AG09319 (cell line): ENCODE data around the gene AZIN2.
"Not testable (repeated sequence)": the region's sequence is repeated elsewhere in the genome, so short reads cannot be mapped to it uniquely, and the experiment has no call there.

Experiments
- DNase-seq: peaks from one replicate; pipeline ENCODE4 v3.0.0-alpha.2; 2010; ENCODE audit warnings: low read depth; ENCODE audit errors: extremely low read depth
- TF ChIP-seq, protein P1 (sequence below): IDR thresholded peaks from 2 replicates; pipeline ENCODE4 v1.5.1; 2011; ENCODE audit warnings: low read depth, mild to moderate bottlenecking, inconsistent platforms, low read length, moderate library complexity

AZIN2 gene

DNA sequence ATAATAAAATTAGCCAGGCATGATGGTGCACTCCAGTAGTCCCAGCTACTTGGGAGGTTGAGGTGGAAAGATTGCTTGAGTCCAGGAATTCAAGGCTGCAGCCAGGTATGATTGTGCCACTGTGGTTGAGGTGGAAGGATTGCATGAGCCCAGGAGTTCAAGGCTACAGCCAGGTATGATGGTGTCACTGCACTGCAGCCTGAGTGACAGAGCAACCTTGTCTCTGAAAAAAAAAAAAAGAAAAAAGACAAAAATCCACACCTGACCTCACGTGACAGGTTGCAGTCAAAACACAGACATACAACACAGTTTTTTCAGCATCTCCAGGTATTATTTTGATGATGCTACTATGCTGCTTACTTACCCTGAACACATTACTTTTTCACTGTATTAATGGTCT, 39.9 kb upstream of the AZIN2 start:
- no peak for DNase-seq
- TF ChIP-seq, protein P1, sequence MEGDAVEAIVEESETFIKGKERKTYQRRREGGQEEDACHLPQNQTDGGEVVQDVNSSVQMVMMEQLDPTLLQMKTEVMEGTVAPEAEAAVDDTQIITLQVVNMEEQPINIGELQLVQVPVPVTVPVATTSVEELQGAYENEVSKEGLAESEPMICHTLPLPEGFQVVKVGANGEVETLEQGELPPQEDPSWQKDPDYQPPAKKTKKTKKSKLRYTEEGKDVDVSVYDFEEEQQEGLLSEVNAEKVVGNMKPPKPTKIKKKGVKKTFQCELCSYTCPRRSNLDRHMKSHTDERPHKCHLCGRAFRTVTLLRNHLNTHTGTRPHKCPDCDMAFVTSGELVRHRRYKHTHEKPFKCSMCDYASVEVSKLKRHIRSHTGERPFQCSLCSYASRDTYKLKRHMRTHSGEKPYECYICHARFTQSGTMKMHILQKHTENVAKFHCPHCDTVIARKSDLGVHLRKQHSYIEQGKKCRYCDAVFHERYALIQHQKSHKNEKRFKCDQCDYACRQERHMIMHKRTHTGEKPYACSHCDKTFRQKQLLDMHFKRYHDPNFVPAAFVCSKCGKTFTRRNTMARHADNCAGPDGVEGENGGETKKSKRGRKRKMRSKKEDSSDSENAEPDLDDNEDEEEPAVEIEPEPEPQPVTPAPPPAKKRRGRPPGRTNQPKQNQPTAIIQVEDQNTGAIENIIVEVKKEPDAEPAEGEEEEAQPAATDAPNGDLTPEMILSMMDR, result no peak

DNA sequence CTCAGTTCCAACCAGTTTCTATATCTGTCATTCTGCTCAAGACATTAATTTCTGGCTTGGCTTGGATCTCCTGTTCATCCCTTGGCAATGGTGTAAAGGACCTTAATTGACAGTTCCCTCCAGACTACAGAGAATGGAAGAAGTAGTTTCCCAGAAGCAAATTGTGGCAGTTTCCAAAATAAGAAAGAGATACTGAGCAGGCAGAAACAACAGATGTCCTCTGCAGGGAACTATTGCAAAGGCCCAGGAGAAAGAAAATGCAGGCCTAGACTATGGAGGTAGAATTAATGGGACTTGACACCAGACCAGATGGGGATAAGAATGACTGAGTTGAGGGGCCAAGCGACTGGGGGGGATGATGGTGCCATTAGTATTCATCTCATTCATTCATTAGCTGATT, 38.1 kb upstream of the AZIN2 start:
- TF ChIP-seq, protein P1, result no peak
- DNase-seq, result no peak

DNA sequence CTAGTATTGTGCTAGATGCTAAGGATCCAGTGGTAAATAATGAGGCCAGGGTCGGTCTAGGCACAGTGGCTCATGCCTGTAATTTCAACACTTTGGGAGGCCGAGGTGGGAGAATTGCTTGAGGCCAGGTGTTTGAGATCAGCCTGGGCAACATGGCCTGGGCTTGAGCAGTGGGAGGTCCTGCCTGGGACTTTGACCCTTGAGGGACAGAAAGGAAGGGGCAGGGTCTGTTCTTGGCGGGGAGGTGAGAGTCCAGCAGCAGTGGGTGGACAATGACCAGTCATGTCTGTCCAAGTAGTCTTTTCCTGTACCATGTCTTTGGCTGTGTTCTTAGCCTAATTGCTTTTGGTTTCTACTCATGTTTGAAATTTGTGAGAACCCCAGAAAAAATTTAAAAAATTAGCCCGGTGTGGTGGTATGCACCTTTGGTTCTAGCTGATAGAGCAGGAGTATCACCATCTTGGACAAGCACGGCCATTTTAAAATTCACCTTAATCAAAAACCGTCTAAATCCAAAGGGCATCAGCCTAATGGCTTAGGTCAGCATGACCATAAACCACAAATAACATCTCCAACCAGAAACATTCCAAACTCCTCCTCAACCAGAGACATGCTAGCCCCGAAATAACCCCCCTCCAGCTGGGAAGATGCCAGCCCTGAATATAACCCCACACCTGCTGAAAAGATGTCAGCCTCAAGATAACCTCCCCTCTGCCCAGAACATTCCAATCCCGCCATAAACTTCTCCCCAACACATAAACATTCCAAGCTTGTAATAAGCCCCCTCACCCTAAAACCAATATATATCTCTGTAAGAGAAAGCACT, 37.5 kb upstream of the AZIN2 start:
- TF ChIP-seq, protein P1, result no peak
- no peak for DNase-seq

DNA sequence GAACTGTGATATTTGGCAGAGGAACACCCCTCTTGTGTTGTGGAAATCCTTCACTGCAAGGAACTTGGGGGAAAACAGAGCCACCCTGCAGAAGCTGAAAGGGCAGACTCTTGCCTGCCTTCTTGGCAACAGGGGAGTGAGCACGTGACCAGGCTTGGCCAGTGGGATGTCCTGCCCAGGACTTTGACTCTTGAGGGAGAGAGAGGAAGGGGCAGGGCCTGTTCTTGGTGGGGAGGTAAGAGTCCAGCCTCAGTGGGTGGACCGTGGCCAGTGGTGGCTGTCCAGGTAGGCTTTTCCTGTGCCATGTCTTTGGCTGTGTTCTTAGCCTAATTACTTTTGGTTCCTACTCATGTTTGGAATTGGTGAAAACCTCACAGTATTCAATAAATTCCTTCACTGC, 35.7 kb upstream of the AZIN2 start:
- DNase-seq, result no peak
- TF ChIP-seq, protein P1, result no peak

DNA sequence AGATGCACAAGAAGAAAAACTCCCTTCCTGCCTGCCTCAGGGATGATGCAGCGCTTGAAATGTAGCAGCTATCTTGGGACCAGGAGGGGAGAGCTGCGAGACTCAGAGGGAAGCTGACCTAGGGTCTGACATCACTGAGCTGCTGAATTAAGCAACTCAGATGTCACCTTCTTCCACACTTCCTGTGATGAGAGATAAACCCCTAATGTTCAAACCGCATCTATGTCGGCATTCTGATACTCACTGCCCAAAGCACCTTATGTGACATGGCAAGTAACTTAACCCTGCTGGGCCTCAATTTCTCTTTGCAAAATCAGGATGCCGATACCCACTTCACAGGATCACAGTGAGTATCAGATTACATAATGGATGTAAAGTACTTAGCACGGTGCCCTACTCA, 35.1 kb upstream of the AZIN2 start:
- TF ChIP-seq, protein P1, result no peak
- no peak for DNase-seq

DNA sequence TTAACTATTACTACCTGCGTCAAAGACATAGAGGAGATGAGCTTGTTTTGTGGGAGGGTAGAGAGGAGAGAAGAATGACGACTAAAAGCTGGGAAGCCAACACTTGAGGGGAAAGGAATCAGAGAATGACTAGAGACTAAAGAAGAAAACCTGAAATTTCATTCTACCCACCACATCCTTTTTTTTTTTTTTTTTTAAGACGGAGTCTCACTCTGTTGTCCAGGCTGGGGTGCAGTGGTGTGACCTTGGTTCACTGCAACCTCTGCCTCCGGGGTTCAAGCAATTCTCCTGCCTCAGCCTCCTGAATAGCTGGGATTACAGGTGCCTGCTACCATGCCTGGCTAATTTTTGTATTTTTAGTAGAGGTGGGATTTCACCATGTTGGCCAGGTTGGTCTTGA, 34.7 kb upstream of the AZIN2 start:
- not testable (repeated sequence) for DNase-seq

DNA sequence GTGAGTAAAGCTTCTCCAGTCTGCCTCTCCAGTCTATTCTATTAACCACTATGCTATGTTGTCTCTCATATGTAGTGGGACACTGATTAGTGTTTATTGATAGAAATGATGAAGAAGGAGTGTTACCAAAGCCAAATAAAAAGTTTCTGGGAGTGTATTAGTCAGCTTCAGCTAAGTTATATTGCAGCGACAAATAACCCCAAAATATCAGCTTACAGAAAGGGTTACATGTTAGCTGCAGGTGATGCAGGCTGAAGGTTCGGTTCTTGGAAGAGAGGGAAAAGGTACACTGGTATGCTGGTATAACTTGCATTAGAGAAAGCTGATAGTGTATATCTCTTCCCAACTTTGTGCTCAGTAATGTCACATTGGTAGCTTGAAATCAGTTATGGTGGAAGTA, 33.7 kb upstream of the AZIN2 start:
- DNase-seq, result no peak
- TF ChIP-seq, protein P1, result no peak

DNA sequence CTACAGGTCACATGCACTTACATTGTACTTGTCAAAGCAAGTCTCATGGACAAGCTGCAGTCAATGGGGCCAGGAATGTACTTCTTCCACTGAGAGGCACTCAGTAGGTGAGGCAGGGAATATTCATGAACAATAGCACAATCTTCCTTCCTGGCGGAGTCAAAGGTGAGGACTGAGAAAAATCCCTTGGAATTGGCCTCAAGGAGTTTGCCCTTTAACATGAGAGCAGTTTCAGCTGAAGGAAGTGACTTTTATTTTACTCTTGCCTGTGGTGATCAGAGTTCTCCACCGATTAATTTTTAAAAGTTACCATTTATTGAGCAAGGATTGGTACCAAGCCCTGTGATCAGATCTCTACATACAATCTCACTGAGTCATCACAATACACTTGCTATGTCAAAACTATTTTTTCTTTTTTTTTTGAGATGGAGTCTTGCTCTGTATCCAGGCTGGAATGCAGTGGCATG, 33.1 kb upstream of the AZIN2 start:
- DNase-seq, result no peak
- TF ChIP-seq, protein P1, result no peak
